H1 (cell line): ENCODE data around the gene MCAT. TPM values are rescaled to one million over a fixed set of nuclear protein-coding genes. Genes with fewer than 3 reads are reported as not detected.

Source experiments
- CHD2 ChIP-seq: IDR thresholded peaks from 2 replicates; pipeline ENCODE4 v1.6.1; 2012; ENCODE audit warnings: low read length, improper control_type of control experiment
- HDAC2 ChIP-seq, 2 experiments: fragments of 300-600 bp in 1 of 2; sonication (generic) in 1 of 2; IDR thresholded peaks; 2 replicates each; pipeline ENCODE4 v1.6.1; 2011 to 2012; ENCODE audit warnings: low read depth in 2 of 2, low read length in 2 of 2, mild to moderate bottlenecking in 2 of 2, moderate library complexity in 2 of 2, borderline replicate concordance in 1 of 2, inconsistent platforms in 1 of 2
- JUND ChIP-seq: IDR thresholded peaks from 2 replicates; pipeline ENCODE4 v1.6.1; 2011; ENCODE audit warnings: mild to moderate bottlenecking, improper control_type of control experiment, low read length
- PHF8 ChIP-seq: fragments of 200-600 bp; sonication (generic); conservative IDR thresholded peaks from 2 replicates; pipeline ENCODE4 v1.7.1; 2012; ENCODE audit warnings: low read depth, mild to moderate bottlenecking, inconsistent platforms, low read length, moderate library complexity
- POLR2A ChIP-seq, 2 experiments: IDR thresholded peaks; 1 replicate in 1 of 2; 2 replicates in 1 of 2; pipeline ENCODE4 v1.6.1; 2011; ENCODE audit warnings: low read depth in 2 of 2, low read length in 2 of 2, mild to moderate bottlenecking in 2 of 2; ENCODE audit errors: control extremely low read depth in 1 of 2
- POLR2AphosphoS5 ChIP-seq: IDR thresholded peaks from 2 replicates; pipeline ENCODE4 v1.6.1; 2011; ENCODE audit warnings: low read depth, low read length
- SIN3A ChIP-seq, 2 experiments: IDR thresholded peaks in 1 of 2; conservative IDR thresholded peaks in 1 of 2; 2 replicates each; pipeline ENCODE4 v1.6.1; 2011 to 2012; ENCODE audit warnings: low read length in 2 of 2, improper control_type of control experiment in 1 of 2, low read depth in 1 of 2, mild to moderate bottlenecking in 1 of 2
- SIX5 ChIP-seq: IDR thresholded peaks from 2 replicates; pipeline ENCODE4 v1.6.1; 2011; ENCODE audit warnings: mild to moderate bottlenecking, low read depth, low read length
- SP4 ChIP-seq: IDR thresholded peaks from 2 replicates; pipeline ENCODE4 v1.6.1; 2012; ENCODE audit warnings: low read length, inconsistent platforms
- TAF1 ChIP-seq: IDR thresholded peaks from 2 replicates; pipeline ENCODE4 v1.6.1; 2011; ENCODE audit warnings: mild to moderate bottlenecking, low read depth, low read length
- polyA plus RNA-seq, 7 experiments: library from polyadenylated mRNA; depleted of rRNA in 3 of 7; stranded (reverse) in 5 of 7; unstranded in 2 of 7; fragments of >200 nt in 5 of 7; fragments of 200-250 nt in 2 of 7; gene quantifications; 1 replicate in 5 of 7; 2 replicates in 1 of 7; 4 replicates in 1 of 7; pipeline versions ENCODE4 v1.2.1 to v1.2.3, GENCODE V29; 2011 to 2013; ENCODE audit warnings: missing spikeins in 2 of 7, mixed read lengths in 2 of 7
- total RNA-seq: library from RNA; stranded (reverse); fragmentation: NEBNext Ultra II Directional; extraction: Animal tissue kit (Norgen Biotek cat#: 25700); gene quantifications from 2 replicates; pipeline ENCODE4 v1.2.1, GENCODE V29; 2021
- TF ChIP-seq, protein P1 (sequence below), 3 experiments: IDR thresholded peaks; 1 replicate in 2 of 3; 2 replicates in 1 of 3; pipeline versions ENCODE4 v1.5.1 to v1.6.1; 2011; ENCODE audit warnings: low read length in 3 of 3, mild to moderate bottlenecking in 3 of 3, inconsistent platforms in 2 of 3, low read depth in 1 of 3, moderate library complexity in 1 of 3; ENCODE audit not compliant: insufficient read depth in 1 of 3; ENCODE audit errors: control extremely low read depth in 1 of 3
- TF ChIP-seq, protein P2 (sequence below): IDR thresholded peaks from 2 replicates; pipeline ENCODE4 v1.6.1; 2012; ENCODE audit warnings: inconsistent platforms
- TF ChIP-seq, protein P3 (sequence below): IDR thresholded peaks from 2 replicates; pipeline ENCODE4 v1.6.1; 2012; ENCODE audit warnings: inconsistent platforms
- TF ChIP-seq, protein P4 (sequence below): IDR thresholded peaks from 2 replicates; pipeline ENCODE4 v1.6.1; 2011; ENCODE audit warnings: low read length, improper control_type of control experiment

MCAT gene
- total and polyA plus RNA-seq, 2 of the 8 experiments (the other 6 are each of a cell fraction or from before 2014, with no cell fraction given): 15.8 to 17.4 TPM

DNA sequence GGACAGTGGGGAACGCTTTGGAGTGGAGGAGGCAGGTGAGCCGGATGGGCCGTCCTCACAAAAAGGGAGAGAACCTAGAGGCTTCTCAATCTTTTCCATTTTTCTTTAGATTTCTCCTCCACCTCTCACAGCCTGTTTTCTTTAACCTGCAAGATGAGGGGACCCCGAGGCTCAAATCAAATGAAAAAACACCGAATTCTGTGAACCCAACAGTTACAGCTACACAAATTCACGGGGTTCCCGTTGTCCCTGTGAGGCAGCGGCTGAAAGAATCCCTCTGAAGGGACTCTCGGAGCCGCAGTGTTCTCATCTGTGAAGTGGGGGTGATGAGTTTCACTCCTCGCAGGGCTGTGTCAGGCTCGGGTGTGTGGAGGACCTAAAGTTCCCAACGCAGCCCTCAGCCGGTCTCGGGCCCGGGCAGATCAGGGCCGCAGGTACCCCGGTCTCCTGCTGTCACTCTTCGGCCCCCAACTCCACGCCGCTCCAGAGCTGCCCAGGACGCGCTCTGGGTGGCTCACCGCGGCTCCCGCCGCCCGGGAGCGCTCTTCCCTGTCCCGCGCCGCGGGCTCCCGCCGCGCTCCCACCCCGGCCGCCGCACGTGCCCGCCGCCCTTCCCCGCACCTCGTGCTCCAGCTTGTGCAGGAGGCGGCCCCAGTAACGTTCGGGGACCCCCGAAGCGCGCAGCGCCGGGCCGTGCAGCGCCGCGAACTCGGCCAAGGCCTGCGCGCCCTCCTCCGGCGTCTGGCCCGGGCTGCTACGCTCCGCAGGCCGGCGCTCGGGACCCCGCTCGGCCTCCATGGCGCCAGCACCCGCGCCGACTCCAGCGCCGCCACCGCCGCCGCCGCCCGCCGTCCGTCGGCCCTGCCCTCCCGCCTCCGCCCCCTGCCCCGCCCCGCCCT lies 43.3 kb upstream of the MCAT start, which contains the start of gene TTLL12 (continued):
- TF ChIP-seq, protein P1, sequence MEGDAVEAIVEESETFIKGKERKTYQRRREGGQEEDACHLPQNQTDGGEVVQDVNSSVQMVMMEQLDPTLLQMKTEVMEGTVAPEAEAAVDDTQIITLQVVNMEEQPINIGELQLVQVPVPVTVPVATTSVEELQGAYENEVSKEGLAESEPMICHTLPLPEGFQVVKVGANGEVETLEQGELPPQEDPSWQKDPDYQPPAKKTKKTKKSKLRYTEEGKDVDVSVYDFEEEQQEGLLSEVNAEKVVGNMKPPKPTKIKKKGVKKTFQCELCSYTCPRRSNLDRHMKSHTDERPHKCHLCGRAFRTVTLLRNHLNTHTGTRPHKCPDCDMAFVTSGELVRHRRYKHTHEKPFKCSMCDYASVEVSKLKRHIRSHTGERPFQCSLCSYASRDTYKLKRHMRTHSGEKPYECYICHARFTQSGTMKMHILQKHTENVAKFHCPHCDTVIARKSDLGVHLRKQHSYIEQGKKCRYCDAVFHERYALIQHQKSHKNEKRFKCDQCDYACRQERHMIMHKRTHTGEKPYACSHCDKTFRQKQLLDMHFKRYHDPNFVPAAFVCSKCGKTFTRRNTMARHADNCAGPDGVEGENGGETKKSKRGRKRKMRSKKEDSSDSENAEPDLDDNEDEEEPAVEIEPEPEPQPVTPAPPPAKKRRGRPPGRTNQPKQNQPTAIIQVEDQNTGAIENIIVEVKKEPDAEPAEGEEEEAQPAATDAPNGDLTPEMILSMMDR (IDR thresholded peaks at IDR 0.05; ENCODE audit: control extremely low read depth in 1 of 3, insufficient read depth in 1 of 3, low read depth in 1 of 3, low read length in 3 of 3): no peak
- TF ChIP-seq HDAC2 (IDR thresholded peaks at IDR 0.05; ENCODE audit: borderline replicate concordance in 1 of 2, low read depth in 2 of 2, low read length in 2 of 2) (peak in 1 of 2 experiments; percentile 33; a peak in 1 of 4 replicates), JUND (no peak), CHD2 (no peak), SIN3A (conservative IDR thresholded peaks at IDR 0.05 in 1 of 2, IDR thresholded peaks at IDR 0.05 in 1 of 2; ENCODE audit: low read depth in 1 of 2, low read length in 2 of 2) (peak in 1 of 2 experiments; percentile 39; a peak in 1 of 4 replicates), SIX5 (no peak), TAF1 (peak; percentile 42), POLR2A (IDR thresholded peaks at IDR 0.05; ENCODE audit: control extremely low read depth in 1 of 2, low read depth in 2 of 2, low read length in 2 of 2) (peak in 1 of 2 experiments; percentile 48; a peak in 2 of 3 replicates), PHF8 (peak; percentile 83), SP4 (no peak), POLR2AphosphoS5 (no peak)
- TF ChIP-seq, protein P2, sequence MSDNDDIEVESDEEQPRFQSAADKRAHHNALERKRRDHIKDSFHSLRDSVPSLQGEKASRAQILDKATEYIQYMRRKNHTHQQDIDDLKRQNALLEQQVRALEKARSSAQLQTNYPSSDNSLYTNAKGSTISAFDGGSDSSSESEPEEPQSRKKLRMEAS: peak; percentile 93
- TF ChIP-seq, protein P3, sequence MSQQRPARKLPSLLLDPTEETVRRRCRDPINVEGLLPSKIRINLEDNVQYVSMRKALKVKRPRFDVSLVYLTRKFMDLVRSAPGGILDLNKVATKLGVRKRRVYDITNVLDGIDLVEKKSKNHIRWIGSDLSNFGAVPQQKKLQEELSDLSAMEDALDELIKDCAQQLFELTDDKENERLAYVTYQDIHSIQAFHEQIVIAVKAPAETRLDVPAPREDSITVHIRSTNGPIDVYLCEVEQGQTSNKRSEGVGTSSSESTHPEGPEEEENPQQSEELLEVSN: peak; percentile 61
- TF ChIP-seq, protein P4, sequence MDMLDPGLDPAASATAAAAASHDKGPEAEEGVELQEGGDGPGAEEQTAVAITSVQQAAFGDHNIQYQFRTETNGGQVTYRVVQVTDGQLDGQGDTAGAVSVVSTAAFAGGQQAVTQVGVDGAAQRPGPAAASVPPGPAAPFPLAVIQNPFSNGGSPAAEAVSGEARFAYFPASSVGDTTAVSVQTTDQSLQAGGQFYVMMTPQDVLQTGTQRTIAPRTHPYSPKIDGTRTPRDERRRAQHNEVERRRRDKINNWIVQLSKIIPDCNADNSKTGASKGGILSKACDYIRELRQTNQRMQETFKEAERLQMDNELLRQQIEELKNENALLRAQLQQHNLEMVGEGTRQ: no peak
